NB4 (cell line): ENCODE measurements around the gene HSPB1.
"Not testable (repeated sequence)": the region's sequence is repeated elsewhere in the genome, so short reads cannot be mapped to it uniquely, and the experiment has no call there.

Experiments used
- DNase-seq: peaks from one replicate; pipeline ENCODE4 v3.0.0; 2010; ENCODE audit warnings: low read depth
- H3K4me3 ChIP-seq: one replicate; pipeline ENCODE4 v1.5.1; 2011; ENCODE audit warnings: mild to moderate bottlenecking, low read depth, low read length, moderate library complexity
- CTCF ChIP-seq: IDR thresholded peaks from one replicate; pipeline ENCODE4 v1.5.1; 2012; ENCODE audit warnings: low read depth, low read length
- MYC ChIP-seq: IDR thresholded peaks from 2 replicates; pipeline ENCODE4 v1.6.1; 2011; ENCODE audit warnings: low read depth, low read length
- POLR2A ChIP-seq: IDR thresholded peaks from 2 replicates; pipeline ENCODE4 v1.6.1; 2011; ENCODE audit warnings: mild to moderate bottlenecking; ENCODE audit not compliant: insufficient read length; ENCODE audit errors: extremely low read depth
- TF ChIP-seq, protein P1 (sequence below): IDR thresholded peaks from 2 replicates; pipeline ENCODE4 v1.6.1; 2011; ENCODE audit warnings: low read depth, low read length

Gene HSPB1

DNA sequence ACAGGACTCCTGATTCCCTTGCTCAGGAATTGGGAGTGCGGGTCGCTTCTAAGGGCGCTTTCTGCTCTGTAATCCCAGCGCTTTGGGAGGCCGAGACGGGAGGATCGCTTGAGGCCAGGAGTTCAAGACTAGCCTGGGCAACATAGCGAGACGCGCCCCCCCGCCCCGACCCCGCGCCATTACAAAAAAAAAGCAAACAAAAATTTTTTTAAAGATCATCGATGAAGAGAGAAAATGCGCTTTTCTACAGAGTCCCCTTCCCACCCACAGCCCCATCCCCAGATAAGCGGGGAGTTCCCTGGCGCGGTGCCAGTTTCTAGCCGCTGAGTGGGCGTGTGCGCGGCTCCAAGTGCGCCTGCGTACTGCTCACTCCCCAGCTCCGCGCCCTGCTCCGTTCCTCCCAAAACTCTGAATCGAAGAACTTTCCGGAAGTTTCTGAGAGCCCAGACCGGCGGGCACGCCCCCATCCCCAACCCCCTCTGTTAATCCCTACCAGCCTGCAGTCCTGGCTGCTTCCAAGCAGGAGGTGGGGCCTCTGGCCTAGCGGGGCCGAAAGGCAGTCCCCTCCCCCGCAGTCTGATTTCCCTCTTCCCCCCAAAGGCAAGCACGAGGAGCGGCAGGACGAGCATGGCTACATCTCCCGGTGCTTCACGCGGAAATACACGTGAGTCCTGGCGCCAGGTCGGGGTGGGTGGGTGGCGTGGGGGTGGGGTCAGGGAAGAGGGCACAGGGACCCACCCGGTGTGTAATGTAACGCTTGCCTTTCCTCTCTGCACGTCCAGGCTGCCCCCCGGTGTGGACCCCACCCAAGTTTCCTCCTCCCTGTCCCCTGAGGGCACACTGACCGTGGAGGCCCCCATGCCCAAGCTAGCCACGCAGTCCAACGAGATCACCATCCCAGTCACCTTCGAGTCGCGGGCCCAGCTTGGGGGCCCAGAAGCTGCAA lies 1.0 kb downstream of the HSPB1 start:
- TF ChIP-seq CTCF (no peak), POLR2A (peak; percentile 46), MYC (peak; percentile 78)
- TF ChIP-seq, protein P1, sequence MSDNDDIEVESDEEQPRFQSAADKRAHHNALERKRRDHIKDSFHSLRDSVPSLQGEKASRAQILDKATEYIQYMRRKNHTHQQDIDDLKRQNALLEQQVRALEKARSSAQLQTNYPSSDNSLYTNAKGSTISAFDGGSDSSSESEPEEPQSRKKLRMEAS = peak; percentile 86
- peak; percentile 94 for DNase-seq
- peak overlapping the region; percentile 66 for H3K4me3 ChIP-seq

GRCh38 chr7:76304888-76305375 lies 2.5 kb downstream of the HSPB1 start:
- H3K4me3 ChIP-seq = no peak overlapping the region
- TF ChIP-seq, protein P1 = no peak
- no peak for DNase-seq

DNA sequence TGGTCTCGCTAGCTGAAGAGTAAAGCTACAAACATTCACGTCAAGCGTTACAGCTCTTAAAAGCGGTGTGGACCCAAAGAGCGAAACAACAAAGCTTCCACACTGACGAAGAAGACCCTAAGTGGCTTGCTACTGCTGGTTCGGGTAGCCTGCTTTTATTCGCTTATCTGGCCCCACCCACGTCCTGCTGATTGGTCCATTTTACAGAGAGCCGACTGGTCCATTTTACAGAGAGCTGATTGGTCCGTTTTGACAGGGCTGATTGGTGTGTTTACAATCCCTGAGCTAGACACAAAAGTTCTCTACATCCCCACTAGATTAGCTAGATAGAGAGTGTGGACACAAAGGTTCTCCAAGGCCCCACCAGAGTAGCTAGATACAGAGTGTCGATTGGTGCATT lies 6.4 kb downstream of the HSPB1 start:
- not testable (repeated sequence) for DNase-seq

DNA sequence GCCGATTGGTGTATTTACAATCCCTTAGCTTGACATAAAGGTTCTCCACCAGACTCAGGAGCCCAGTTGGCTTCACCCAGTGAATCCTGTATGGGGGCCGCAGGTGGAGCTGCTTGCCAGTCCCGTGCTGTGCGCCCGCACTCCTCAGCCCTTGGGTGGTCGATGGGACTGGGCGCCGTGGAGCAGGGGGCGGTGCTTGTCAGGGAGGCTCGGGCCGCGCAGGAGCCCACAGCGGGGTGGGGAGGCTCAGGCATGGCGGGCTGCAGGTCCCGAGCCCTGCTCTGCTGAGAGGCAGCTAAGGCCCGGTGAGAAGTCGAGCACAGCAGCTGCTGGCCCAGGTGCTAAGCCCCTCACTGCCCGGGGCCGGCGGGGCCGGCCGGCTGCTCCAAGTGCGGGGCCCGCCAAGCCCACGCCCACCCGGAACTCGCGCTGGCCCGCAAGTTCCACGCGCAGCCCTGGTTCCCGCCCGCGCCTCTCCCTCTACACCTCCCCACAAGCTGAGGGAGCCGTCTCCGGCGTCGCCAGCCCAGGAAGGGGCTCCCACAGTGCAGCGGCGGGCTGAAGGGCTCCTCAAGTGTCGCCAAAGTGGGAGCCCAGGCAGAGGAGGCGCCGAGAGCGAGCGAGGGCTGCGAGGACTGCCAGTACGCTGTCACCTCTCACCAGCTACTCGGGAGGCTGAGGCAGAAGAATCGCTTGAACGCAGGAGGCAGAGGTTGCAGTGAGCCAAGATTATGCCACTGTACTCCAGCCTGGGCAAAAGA lies 7.0 kb downstream of the HSPB1 start:
- H3K4me3 ChIP-seq = not testable (repeated sequence)

More for the DNA sequence above, 6.4 kb downstream of the HSPB1 start:
- not testable (repeated sequence) for H3K4me3 ChIP-seq

GRCh38 chr7:76310102-76310957 lies 7.9 kb downstream of the HSPB1 start:
- DNase-seq = no peak
- no peak overlapping the region for H3K4me3 ChIP-seq

More for the DNA sequence above, 7.0 kb downstream of the HSPB1 start:
- not testable (repeated sequence) for DNase-seq

GRCh38 chr7:76311838-76312237 lies 9.4 kb downstream of the HSPB1 start:
- not testable (repeated sequence) for DNase-seq, H3K4me3 ChIP-seq

More at GRCh38 chr7:76310102-76310957, 7.9 kb downstream of the HSPB1 start:
- no peak for TF ChIP-seq CTCF
- TF ChIP-seq, protein P1 = no peak
- no peak for TF ChIP-seq POLR2A
- TF ChIP-seq MYC = no peak

GRCh38 chr7:76314042-76314721 lies 11.7 kb downstream of the HSPB1 start:
- TF ChIP-seq CTCF = peak; percentile 100
- TF ChIP-seq MYC = peak; percentile 81
- TF ChIP-seq, protein P1 = peak; percentile 70
- no peak for TF ChIP-seq POLR2A
- H3K4me3 ChIP-seq = no peak overlapping the region
- DNase-seq = peak; percentile 96

- not testable (repeated sequence) for H3K4me3 ChIP-seq, DNase-seq
Measured at GRCh38 chr7:76314740-76315139, 12.3 kb downstream of the HSPB1 start.
